CD4-positive, alpha-beta memory T cell (primary cell): Measurements from ENCODE around the gene MTERF4. TPM values are rescaled to one million over a fixed set of nuclear protein-coding genes. Genes with fewer than 3 reads are reported as not detected.

Experiments
- CTCF ChIA-PET: fragments of 350-600 bp; sonication (Branson Sonifier 250); formaldehyde crosslinking; loops from one replicate; lab custom pipeline; 2021; ENCODE audit warnings: inconsistent platforms; ENCODE audit not compliant: partially characterized antibody; lab: Charles Lee
- POLR2A ChIA-PET: fragments of 350-600 bp; sonication (Branson Sonifier 250); formaldehyde crosslinking; loops from one replicate; lab custom pipeline; 2021; ENCODE audit not compliant: partially characterized antibody; lab: Charles Lee
- DNase-seq, 5 donors: peaks; one replicate each; pipeline versions ENCODE4 v3.0.0 to v3.0.0-alpha.2; 2020 to 2022; ENCODE audit warnings: mixed read lengths in 1 of 5
- H3K27ac ChIP-seq: one replicate; pipeline ENCODE4 v1.7.0; 2013; ENCODE audit warnings: low read depth, low read length
- H3K27me3 ChIP-seq: 2 replicates; pipeline ENCODE4 v1.7.0; 2013; ENCODE audit warnings: mild to moderate bottlenecking, low read length, moderate library complexity; ENCODE audit not compliant: insufficient read depth
- H3K36me3 ChIP-seq: 2 replicates; pipeline ENCODE4 v1.7.0; 2013; ENCODE audit warnings: mild to moderate bottlenecking, low read length, moderate library complexity; ENCODE audit not compliant: insufficient read depth
- H3K4me1 ChIP-seq: 2 replicates; pipeline ENCODE4 v1.7.0; 2013; ENCODE audit warnings: mild to moderate bottlenecking, low read length, moderate library complexity; ENCODE audit not compliant: insufficient read depth
- H3K4me3 ChIP-seq, 2 donors: one replicate each; pipeline ENCODE4 v1.7.0; 2013; ENCODE audit warnings: low read length in 2 of 2, mild to moderate bottlenecking in 1 of 2
- H3K9me3 ChIP-seq, 2 donors: one replicate each; pipeline ENCODE4 v1.7.0; 2013; ENCODE audit warnings: low read length in 2 of 2, control low read depth in 1 of 2; ENCODE audit not compliant: control insufficient read depth in 1 of 2
- H3K27ac Mint-ChIP-seq, 7 donors: one replicate each; pipeline ENCODE4 v1.8.0; 2020 to 2021; ENCODE audit warnings: mixed read lengths in 7 of 7, mild to moderate bottlenecking in 6 of 7, inconsistent platforms in 3 of 7, moderate library complexity in 3 of 7
- H3K27me3 Mint-ChIP-seq, 2 donors: one replicate each; pipeline ENCODE4 v1.8.0; 2020 to 2021; ENCODE audit warnings: mixed read lengths in 2 of 2
- H3K36me3 Mint-ChIP-seq, 2 donors: one replicate each; pipeline ENCODE4 v1.8.0; 2020 to 2021; ENCODE audit warnings: mixed read lengths in 2 of 2, inconsistent platforms in 1 of 2, mild to moderate bottlenecking in 1 of 2
- H3K4me1 Mint-ChIP-seq, 4 donors: one replicate each; pipeline ENCODE4 v1.8.0; 2020 to 2021; ENCODE audit warnings: mixed read lengths in 4 of 4, mild to moderate bottlenecking in 1 of 4
- H3K4me3 Mint-ChIP-seq, 8 donors: one replicate each; pipeline ENCODE4 v1.8.0; 2020 to 2021; ENCODE audit warnings: mixed read lengths in 8 of 8, mild to moderate bottlenecking in 7 of 8, moderate library complexity in 6 of 8, inconsistent platforms in 3 of 8
- H3K9me3 Mint-ChIP-seq, 8 donors: one replicate each; pipeline ENCODE4 v1.8.0; 2020 to 2021; ENCODE audit warnings: mixed read lengths in 8 of 8, mild to moderate bottlenecking in 5 of 8, inconsistent platforms in 3 of 8, moderate library complexity in 1 of 8
- intact Hi-C: fragments of 100-400 bp; cut with micrococcal nuclease; formaldehyde crosslinking; loops from one replicate; pipeline ENCODE4 v1.15.1; 2023
- polyA plus RNA-seq, 2 donors: library from polyadenylated mRNA; unstranded; fragments of 300-500 nt; fragmentation: Illumina TruSeq; gene quantifications; one replicate each; pipeline ENCODE4 v1.2.3, GENCODE V29; 2021
- total RNA-seq, 2 experiments: library from RNA; stranded (reverse); gene quantifications; one replicate each; pipeline ENCODE4 v1.2.3, GENCODE V29; 2021

The MTERF4 gene
- total and polyA plus RNA-seq, 4 experiments from 2014 or later, result 44.6 to 227 (median 130) TPM

DNA sequence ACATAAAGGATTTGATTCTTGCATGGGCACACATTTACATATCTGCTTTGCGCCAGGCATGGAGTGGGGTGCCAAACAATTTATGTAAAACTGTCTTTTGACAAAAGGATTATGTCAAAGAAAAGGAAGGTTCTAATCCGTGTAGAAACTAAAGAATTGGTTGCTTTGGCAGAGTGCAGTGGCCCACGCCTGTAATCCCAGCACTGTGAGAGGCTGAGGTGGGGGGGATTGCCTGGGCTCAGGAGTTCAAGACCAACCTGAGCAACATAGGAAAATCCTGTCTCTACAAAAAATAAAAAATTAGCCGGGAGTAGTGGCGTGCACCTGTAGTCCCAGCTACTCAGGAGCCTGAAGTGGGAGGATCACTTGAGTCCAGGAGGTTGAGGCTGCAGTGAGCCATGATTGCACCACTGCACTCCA, 1.1 kb upstream of the MTERF4 start:
- intact Hi-C loops, result loop anchor here (2.0 kb wide), 1 partner anchor 212 kb away; the partner anchor contains the start of genes HDLBP and SEPTIN2
- no peaks in the 10 kb centered on the region for H3K9me3 ChIP-seq
- H3K4me3 Mint-ChIP-seq, result peak overlapping the region; percentile 94 to 98 (median 96)
- no peaks in the 10 kb centered on the region for H3K9me3 Mint-ChIP-seq
- H3K4me1 Mint-ChIP-seq, result peaks cover 31 to 88% (median 59%) of the 10 kb centered on the region in 4 donors
- ChIA-PET CTCF (no interaction called here), POLR2A (interaction anchor here (1.1 to 17.2 kb wide), 8 partner anchors 8 to 213 kb away, joined by 3 to 299 read pairs (median 38); partner anchors contain the start of genes HDLBP, PASK, PPP1R7 and SEPTIN2)
- peaks cover 88% of the 10 kb centered on the region for H3K4me1 ChIP-seq
- H3K27ac ChIP-seq, result peak overlapping the region; percentile 92
- H3K36me3 Mint-ChIP-seq, result peaks cover 19 to 45% of the 10 kb centered on the region in 2 donors
- no peak for DNase-seq
- H3K36me3 ChIP-seq, result peaks cover 28% of the 10 kb centered on the region
- peak overlapping the region; percentile 97 to 99 (median 98) for H3K27ac Mint-ChIP-seq
- peak overlapping the region; percentile 92 to 94 for H3K4me3 ChIP-seq
- H3K27me3 ChIP-seq, result no peaks in the 10 kb centered on the region
- H3K27me3 Mint-ChIP-seq, result no peaks in the 10 kb centered on the region

DNA sequence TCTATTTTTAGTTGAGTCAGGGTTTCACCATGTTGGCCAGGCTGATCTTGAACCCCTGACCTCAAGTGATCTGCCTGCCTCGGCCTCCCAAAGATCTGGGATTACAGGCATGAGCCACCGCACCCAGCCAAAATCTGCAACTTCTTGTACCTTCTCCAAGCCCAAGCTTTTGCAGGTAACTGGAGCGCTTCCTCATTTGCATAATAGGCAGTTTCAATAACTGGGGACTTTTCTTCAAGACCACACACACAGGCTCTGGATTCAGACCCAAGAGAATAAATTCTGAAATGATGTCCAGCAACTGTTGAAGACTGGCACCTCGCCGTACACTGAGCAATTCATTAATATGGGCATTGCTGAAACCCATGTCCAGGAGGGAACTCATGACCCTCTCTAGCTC, 2.8 kb downstream of the MTERF4 start:
- Mint-ChIP-seq H3K4me3 (peak overlapping the region in 2 of 8 donors; percentile 41 to 49), H3K36me3 (peaks cover 42 to 79% of the 10 kb centered on the region in 2 donors), H3K27me3 (no peaks in the 10 kb centered on the region), H3K27ac (peak overlapping the region in 3 of 7 donors; percentile 17 to 97 (median 88)), H3K4me1 (peaks cover 46 to 93% (median 75%) of the 10 kb centered on the region in 4 donors), H3K9me3 (no peaks in the 10 kb centered on the region)
- Histone ChIP-seq H3K36me3 (peaks cover 44% of the 10 kb centered on the region), H3K27me3 (no peaks in the 10 kb centered on the region), H3K4me3 (no peak overlapping the region), H3K27ac (no peak overlapping the region), H3K9me3 (no peaks in the 10 kb centered on the region), H3K4me1 (peaks cover 88% of the 10 kb centered on the region)
- ChIA-PET POLR2A (interaction anchor here (0.6 to 17.2 kb wide), 5 partner anchors 9 to 50 kb away, joined by 3 to 299 read pairs (median 6); partner anchors contain the start of genes PASK and PPP1R7), CTCF (interaction anchor here (2.6 kb wide), 1 partner anchor 51 kb away, joined by 16 read pairs; the partner anchor contains the start of genes PASK and PPP1R7)
- intact Hi-C loops, result no loop called here
- DNase-seq, result no peak

DNA sequence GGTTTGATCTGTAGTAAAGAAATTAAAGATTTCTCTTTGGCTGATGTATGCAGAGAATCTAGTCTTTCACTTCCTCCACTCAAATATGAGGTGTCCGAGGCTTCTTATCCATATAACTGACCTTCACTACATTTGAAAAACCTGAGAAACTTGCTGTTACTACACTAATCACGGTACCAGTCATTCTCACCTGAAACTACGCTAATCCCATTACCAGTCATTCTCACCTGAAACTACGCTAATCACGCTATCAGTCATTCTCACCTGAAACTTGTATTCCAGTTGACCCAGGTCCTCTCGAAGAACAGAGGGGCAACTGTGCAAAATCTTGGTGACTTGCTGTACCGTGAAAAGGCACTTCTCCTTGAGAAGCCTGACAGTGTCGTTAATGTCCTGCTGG, 5.1 kb downstream of the MTERF4 start:
- Mint-ChIP-seq H3K36me3 (peaks cover 42 to 82% of the 10 kb centered on the region in 2 donors), H3K27me3 (no peaks in the 10 kb centered on the region), H3K4me1 (peaks cover 40 to 81% (median 59%) of the 10 kb centered on the region in 4 donors), H3K27ac (peak overlapping the region; percentile 74 to 99 (median 97)), H3K9me3 (no peaks in the 10 kb centered on the region), H3K4me3 (peak overlapping the region in 4 of 8 donors; percentile 10 to 73 (median 44))
- ChIA-PET CTCF (interaction anchor here (5.1 kb wide), 1 partner anchor 53 kb away, joined by 44 read pairs; the partner anchor contains the start of genes PASK and PPP1R7), POLR2A (interaction anchor here (3.0 to 11.3 kb wide), 4 partner anchors 12 to 53 kb away, joined by 16 to 231 read pairs (median 40); partner anchors contain the start of genes PASK and PPP1R7)
- Histone ChIP-seq H3K36me3 (peaks cover 57% of the 10 kb centered on the region), H3K27ac (peak overlapping the region; percentile 55), H3K27me3 (no peaks in the 10 kb centered on the region), H3K4me3 (no peak overlapping the region), H3K9me3 (no peaks in the 10 kb centered on the region), H3K4me1 (peaks cover 78% of the 10 kb centered on the region)
- intact Hi-C loops, result no loop called here
- no peak for DNase-seq

DNA sequence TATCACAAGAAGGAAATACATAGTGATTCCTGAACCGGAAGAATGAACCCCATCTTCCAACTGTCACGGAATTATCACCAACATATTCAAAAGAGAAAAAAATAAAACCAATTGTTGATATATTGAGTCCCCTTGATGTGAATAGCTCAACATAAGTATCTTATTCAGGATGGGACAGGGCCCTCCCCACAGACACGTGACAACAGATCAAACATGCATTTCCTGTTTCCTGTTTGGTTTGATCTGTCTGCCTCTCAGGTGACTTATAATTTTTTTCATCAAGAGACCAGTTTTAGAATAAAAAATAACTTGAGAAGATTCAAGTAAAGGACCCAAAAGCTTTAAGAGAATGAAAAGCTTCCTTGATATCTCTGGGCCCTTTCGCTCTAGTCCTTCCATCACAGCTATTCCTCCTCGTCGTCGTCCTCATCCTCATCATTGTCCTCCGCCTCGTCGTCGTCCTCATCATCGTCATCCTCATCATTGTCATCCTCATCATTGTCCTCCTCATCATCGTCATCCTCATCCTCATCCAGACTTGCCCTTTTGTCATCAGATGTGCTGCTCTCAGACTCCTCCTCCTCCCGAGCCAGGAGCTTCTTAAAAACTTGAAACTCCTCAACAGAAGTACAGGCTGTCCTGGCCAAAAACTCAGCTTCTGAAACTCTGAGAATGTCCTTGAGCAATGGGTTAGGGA, 6.3 kb downstream of the MTERF4 start:
- H3K4me1 Mint-ChIP-seq, result peaks cover 40 to 78% (median 60%) of the 10 kb centered on the region in 4 donors
- H3K27ac ChIP-seq, result peak overlapping the region; percentile 55

DNA sequence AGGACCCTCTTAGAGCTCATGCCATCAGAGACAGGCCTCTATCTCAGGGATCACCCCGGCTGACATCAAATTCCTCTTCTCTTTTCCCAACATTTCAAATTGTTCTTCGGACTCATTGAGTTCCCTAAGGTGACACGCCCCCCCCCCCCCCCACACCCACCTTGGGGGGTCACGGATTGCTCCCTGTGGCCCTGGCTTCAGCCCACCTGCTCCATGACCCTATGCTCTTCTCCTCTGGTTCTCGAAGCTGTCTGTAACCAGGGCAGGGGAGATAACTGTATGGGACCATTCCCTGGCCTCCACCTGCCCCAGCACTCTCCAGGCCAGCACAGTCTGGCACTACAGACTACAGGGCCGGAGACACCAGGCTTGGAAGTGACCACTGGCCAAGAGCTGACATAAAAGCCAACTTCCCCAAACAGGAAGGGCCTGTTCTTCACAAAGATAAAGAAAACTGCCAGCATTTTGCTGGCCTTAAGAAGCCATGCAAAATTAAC, 7.1 kb downstream of the MTERF4 start:
- intact Hi-C loops, result loop anchor here (1.0 kb wide), 1 partner anchor 17 kb away; no protein-coding TSS in a partner anchor
- POLR2A ChIA-PET, result interaction anchor here (1.1 to 11.3 kb wide), 7 partner anchors 11 to 124 kb away, joined by 3 to 231 read pairs (median 16); partner anchors contain the start of genes PASK and PPP1R7
- no peak overlapping the region for H3K4me3 ChIP-seq
- peak overlapping the region in 6 of 7 donors; percentile 52 to 99 (median 97) for H3K27ac Mint-ChIP-seq
- DNase-seq, result no peak
- H3K4me3 Mint-ChIP-seq, result no peak overlapping the region
- peak overlapping the region; percentile 55 for H3K27ac ChIP-seq
- H3K4me1 Mint-ChIP-seq, result peaks cover 41 to 71% (median 55%) of the 10 kb centered on the region in 4 donors
- CTCF ChIA-PET, result interaction anchor here (1.3 to 5.1 kb wide), 3 partner anchors 16 to 55 kb away, joined by 4 to 44 read pairs (median 9); partner anchors contain the start of genes PASK and PPP1R7
- H3K9me3 Mint-ChIP-seq, result no peaks in the 10 kb centered on the region
- peaks cover 49 to 84% of the 10 kb centered on the region in 2 donors for H3K36me3 Mint-ChIP-seq
- H3K9me3 ChIP-seq, result no peaks in the 10 kb centered on the region
- H3K27me3 Mint-ChIP-seq, result no peaks in the 10 kb centered on the region
- H3K36me3 ChIP-seq, result peaks cover 63% of the 10 kb centered on the region
- no peaks in the 10 kb centered on the region for H3K27me3 ChIP-seq
- H3K4me1 ChIP-seq, result peaks cover 62% of the 10 kb centered on the region

More for the DNA sequence above, 6.3 kb downstream of the MTERF4 start:
- Mint-ChIP-seq H3K36me3 (peaks cover 46 to 86% of the 10 kb centered on the region in 2 donors), H3K4me3 (peak overlapping the region; percentile 49 to 87 (median 74)), H3K27ac (peak overlapping the region; percentile 96 to 99 (median 97)), H3K27me3 (no peaks in the 10 kb centered on the region), H3K9me3 (no peaks in the 10 kb centered on the region)
- ChIA-PET POLR2A (interaction anchor here (0.9 to 11.3 kb wide), 12 partner anchors 12 to 220 kb away, joined by 3 to 231 read pairs (median 4); partner anchors contain the start of genes HDLBP, PASK, PPP1R7 and SEPTIN2), CTCF (interaction anchor here (1.3 to 5.1 kb wide), 3 partner anchors 17 to 54 kb away, joined by 4 to 44 read pairs (median 9); partner anchors contain the start of genes PASK and PPP1R7)
- peaks cover 67% of the 10 kb centered on the region for H3K36me3 ChIP-seq
- peaks cover 69% of the 10 kb centered on the region for H3K4me1 ChIP-seq
- no peak overlapping the region for H3K4me3 ChIP-seq
- DNase-seq, result peak; percentile 73 to 86 (median 76)
- no peaks in the 10 kb centered on the region for H3K9me3 ChIP-seq
- intact Hi-C loops, result loop anchor here (1.0 kb wide), 1 partner anchor 17 kb away; no protein-coding TSS in a partner anchor
- H3K27me3 ChIP-seq, result no peaks in the 10 kb centered on the region

DNA sequence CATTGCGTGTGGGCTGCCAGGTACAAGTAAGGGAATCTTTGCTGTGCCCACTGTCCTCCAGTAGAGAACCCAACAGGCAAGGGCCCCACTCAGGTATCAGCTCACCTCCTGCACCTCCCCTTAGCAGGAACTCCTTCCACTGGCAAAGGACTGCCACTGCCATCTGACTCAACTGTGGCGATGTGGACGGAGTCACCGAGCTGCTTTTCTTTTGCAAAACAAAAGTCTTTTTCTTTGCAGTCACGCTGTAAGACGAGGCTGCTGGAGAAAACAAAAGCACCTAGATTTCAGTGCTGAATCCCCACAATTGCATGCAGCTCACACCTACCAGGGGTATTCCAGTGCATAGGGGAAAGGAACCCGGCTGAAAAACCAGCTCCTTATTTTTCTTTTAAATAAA, 7.9 kb downstream of the MTERF4 start:
- H3K4me3 Mint-ChIP-seq, result no peak overlapping the region
- no peak for DNase-seq
- Histone ChIP-seq H3K27ac (no peak overlapping the region), H3K9me3 (no peaks in the 10 kb centered on the region), H3K4me1 (peaks cover 54% of the 10 kb centered on the region), H3K36me3 (peaks cover 62% of the 10 kb centered on the region), H3K27me3 (no peaks in the 10 kb centered on the region), H3K4me3 (no peak overlapping the region)
- H3K27ac Mint-ChIP-seq, result peak overlapping the region in 2 of 7 donors; percentile 10 to 17
- intact Hi-C loops, result no loop called here
- POLR2A ChIA-PET, result interaction anchor here (3.0 to 11.3 kb wide), 5 partner anchors 8 to 56 kb away, joined by 16 to 231 read pairs (median 31); partner anchors contain the start of genes MTERF4, PASK and PPP1R7
- peaks cover 47 to 82% of the 10 kb centered on the region in 2 donors for H3K36me3 Mint-ChIP-seq
- CTCF ChIA-PET, result interaction anchor here (2.2 to 5.1 kb wide), 2 partner anchors 16 to 56 kb away, joined by 9 to 44 read pairs; partner anchors contain the start of genes PASK and PPP1R7
- H3K9me3 Mint-ChIP-seq, result no peaks in the 10 kb centered on the region
- peaks cover 36 to 63% (median 48%) of the 10 kb centered on the region in 4 donors for H3K4me1 Mint-ChIP-seq
- H3K27me3 Mint-ChIP-seq, result no peaks in the 10 kb centered on the region
